Fibroblast of peridontal ligament (primary cell): ENCODE data around the gene NCKAP5.

Experiments
- DNase-seq: peaks from one replicate; pipeline ENCODE4 v3.0.0-alpha.2; 2010; ENCODE audit errors: extremely low read depth

Gene NCKAP5

GRCh38 chr2:132668987-132669907, 899.0 kb downstream of the NCKAP5 start:
- DNase-seq, result no peak

- no peak for DNase-seq
Observed at GRCh38 chr2:132668189-132668823, 900.0 kb downstream of the NCKAP5 start.

- no peak for DNase-seq
Observed at GRCh38 chr2:132667706-132668105, 900.6 kb downstream of the NCKAP5 start.

- DNase-seq, result peak; percentile 74
Observed at GRCh38 chr2:132665401-132666140, 902.7 kb downstream of the NCKAP5 start.

GRCh38 chr2:132664096-132664495, 904.2 kb downstream of the NCKAP5 start:
- peak; percentile 62 for DNase-seq

GRCh38 chr2:132662732-132663131, 905.5 kb downstream of the NCKAP5 start:
- DNase-seq, result peak; percentile 90

GRCh38 chr2:132659331-132659730, 908.9 kb downstream of the NCKAP5 start:
- DNase-seq, result no peak

GRCh38 chr2:132656266-132656975, 911.8 kb downstream of the NCKAP5 start:
- peak; percentile 61 for DNase-seq

- DNase-seq, result no peak
Observed at GRCh38 chr2:132654968-132655367, 913.3 kb downstream of the NCKAP5 start.

GRCh38 chr2:132654335-132654734, 913.9 kb downstream of the NCKAP5 start:
- DNase-seq, result no peak

- no peak for DNase-seq
Observed at GRCh38 chr2:132652474-132652873, 915.8 kb downstream of the NCKAP5 start.

GRCh38 chr2:132651115-132652045, 916.9 kb downstream of the NCKAP5 start:
- DNase-seq, result peak; percentile 49

GRCh38 chr2:132646540-132647108, 921.6 kb downstream of the NCKAP5 start:
- no peak for DNase-seq

- no peak for DNase-seq
Observed at GRCh38 chr2:132645722-132646539, 922.3 kb downstream of the NCKAP5 start.

- no peak for DNase-seq
Observed at GRCh38 chr2:132645176-132645575, 923.1 kb downstream of the NCKAP5 start.

GRCh38 chr2:132642415-132642814, 925.8 kb downstream of the NCKAP5 start:
- DNase-seq, result no peak

- no peak for DNase-seq
Observed at GRCh38 chr2:132641819-132642218, 926.4 kb downstream of the NCKAP5 start.

- no peak for DNase-seq
Observed at GRCh38 chr2:132640116-132640515, 928.1 kb downstream of the NCKAP5 start.

- DNase-seq, result no peak
Observed at GRCh38 chr2:132638313-132639040, 929.8 kb downstream of the NCKAP5 start.
